Measurements from ENCODE around the gene ERI3.

Gene ERI3

DNA sequence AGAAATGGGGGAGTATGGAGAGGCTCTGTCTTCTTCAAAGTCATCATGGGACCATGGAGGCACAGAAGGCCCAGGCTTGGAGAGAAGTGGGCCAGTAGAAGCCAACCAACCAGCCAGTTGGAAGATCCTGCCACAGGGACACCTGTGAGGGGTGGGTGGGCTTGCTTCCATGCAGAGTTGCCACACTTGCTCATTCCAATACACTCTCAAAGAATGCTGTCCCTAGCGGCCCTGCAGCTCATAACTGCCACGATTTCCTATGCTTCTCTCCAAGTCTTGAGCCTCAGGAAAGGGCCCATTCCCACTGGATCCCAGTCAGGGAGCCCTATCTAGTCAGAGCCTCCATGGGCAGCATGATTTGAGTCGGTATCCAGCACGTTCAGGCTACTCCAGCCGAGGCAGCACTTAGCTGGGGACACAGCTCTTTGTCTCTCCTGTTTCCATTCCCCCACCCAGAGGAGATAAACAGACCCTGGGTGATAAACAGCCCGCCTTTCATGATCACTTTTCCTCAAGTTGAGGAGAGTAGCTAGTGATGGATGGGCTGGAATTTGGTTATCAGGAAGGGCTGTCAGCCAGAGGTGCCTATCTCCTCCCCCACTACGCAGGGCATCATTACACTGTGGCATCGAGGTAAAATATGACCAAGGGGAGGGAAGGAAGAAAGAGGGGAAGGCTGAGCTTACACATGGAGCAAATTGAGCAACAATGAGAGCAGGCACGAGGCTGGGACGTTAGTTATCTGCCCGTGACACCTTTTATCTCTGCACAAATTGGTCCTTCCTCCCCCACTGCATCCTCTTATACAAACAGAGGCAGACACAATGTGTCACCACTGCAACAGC lies 64.6 kb downstream of the ERI3 start:
- TF ChIP-seq, protein P1, sequence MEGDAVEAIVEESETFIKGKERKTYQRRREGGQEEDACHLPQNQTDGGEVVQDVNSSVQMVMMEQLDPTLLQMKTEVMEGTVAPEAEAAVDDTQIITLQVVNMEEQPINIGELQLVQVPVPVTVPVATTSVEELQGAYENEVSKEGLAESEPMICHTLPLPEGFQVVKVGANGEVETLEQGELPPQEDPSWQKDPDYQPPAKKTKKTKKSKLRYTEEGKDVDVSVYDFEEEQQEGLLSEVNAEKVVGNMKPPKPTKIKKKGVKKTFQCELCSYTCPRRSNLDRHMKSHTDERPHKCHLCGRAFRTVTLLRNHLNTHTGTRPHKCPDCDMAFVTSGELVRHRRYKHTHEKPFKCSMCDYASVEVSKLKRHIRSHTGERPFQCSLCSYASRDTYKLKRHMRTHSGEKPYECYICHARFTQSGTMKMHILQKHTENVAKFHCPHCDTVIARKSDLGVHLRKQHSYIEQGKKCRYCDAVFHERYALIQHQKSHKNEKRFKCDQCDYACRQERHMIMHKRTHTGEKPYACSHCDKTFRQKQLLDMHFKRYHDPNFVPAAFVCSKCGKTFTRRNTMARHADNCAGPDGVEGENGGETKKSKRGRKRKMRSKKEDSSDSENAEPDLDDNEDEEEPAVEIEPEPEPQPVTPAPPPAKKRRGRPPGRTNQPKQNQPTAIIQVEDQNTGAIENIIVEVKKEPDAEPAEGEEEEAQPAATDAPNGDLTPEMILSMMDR (IDR thresholded peaks at IDR 0.05), result no peak
- no peaks in the 10 kb centered on the region for H3K9me3 ChIP-seq
- no peak overlapping the region for H3K27ac ChIP-seq
- no peak overlapping the region for H3K4me3 ChIP-seq (ENCODE audit: low read depth in 1 of 2, low read length in 1 of 2)
- H3K27me3 ChIP-seq, result no peaks in the 10 kb centered on the region
- H3K4me1 ChIP-seq (ENCODE audit: control insufficient read depth in 1 of 2, insufficient read depth in 1 of 2, low read depth in 1 of 2, low read length in 1 of 2), result no peaks in the 10 kb centered on the region
- H3K36me3 ChIP-seq, result no peaks in the 10 kb centered on the region

DNA sequence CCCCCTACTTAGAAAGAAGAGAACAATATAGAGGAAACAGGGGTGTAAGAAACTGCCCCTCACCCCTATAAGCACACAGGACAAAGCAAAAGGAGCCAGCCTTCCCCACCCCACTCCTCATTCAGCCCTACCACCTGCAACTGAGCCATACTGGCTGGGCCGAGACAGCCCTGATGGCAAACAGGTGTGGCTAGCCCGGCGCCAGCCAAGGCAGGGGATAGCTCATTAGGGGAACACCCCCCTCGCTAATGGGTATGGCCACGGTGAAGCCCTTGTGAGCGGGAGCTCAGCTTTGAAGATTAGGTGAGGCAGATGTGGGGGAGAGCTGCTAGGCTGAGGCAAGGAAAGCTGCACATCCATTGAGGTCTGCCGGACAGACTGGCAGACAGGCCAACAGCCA lies 65.5 kb downstream of the ERI3 start:
- Histone ChIP-seq H3K9me3 (no peaks in the 10 kb centered on the region), H3K4me3 (ENCODE audit: low read depth in 1 of 2, low read length in 1 of 2) (no peak overlapping the region), H3K27me3 (no peaks in the 10 kb centered on the region), H3K36me3 (no peaks in the 10 kb centered on the region), H3K27ac (no peak overlapping the region), H3K4me1 (ENCODE audit: control insufficient read depth in 1 of 2, insufficient read depth in 1 of 2, low read depth in 1 of 2, low read length in 1 of 2) (no peaks in the 10 kb centered on the region)
- TF ChIP-seq, protein P1 (IDR thresholded peaks at IDR 0.05), result no peak

DNA sequence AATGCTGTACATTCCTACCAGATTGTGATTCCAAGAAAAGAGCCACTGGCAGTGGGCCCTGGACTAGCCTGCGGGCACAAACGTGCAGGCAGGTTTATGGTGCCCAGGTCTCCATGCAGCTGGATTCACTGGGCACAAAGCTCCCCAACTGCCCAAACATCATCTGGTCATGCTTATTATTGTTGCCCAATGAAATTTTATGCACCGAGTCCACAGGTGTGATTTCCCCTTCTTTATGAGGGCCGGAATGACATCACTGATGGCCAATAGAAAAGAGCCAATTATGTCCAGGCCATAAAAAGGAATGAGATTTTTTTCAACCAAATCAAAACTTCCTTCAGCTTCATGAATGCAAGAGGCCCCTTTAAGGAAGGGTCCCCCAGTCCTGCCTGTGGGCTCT lies 66.2 kb downstream of the ERI3 start:
- Histone ChIP-seq H3K36me3 (no peaks in the 10 kb centered on the region), H3K4me3 (ENCODE audit: low read depth in 1 of 2, low read length in 1 of 2) (no peak overlapping the region), H3K27ac (no peak overlapping the region), H3K27me3 (no peaks in the 10 kb centered on the region), H3K9me3 (no peaks in the 10 kb centered on the region), H3K4me1 (ENCODE audit: control insufficient read depth in 1 of 2, insufficient read depth in 1 of 2, low read depth in 1 of 2, low read length in 1 of 2) (no peaks in the 10 kb centered on the region)
- TF ChIP-seq, protein P1 (IDR thresholded peaks at IDR 0.05), result no peak

DNA sequence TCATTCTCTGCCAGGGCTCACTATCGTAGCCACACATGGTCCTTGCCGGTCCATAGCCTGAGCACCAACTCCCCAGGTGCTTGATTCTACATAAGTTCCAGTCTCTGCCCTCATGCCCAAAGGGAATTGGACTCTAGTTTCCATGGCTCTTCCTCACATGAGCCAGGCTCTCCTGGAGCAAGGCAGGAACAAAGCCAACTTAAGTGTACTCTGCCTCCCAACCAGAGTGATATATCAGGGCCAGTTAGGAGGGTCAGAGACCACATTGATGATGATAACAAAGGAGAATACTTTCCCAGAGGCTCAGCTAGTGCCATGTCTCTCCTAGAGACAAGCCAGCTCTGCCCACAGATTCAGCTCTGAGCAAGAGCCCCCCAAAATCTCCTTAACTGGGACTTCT lies 70.9 kb downstream of the ERI3 start:
- H3K4me1 ChIP-seq (ENCODE audit: control insufficient read depth in 1 of 2, insufficient read depth in 1 of 2, low read depth in 1 of 2, low read length in 1 of 2), result peaks cover 14 to 26% of the 10 kb centered on the region in 2 experiments
- no peak overlapping the region for H3K4me3 ChIP-seq (ENCODE audit: low read depth in 1 of 2, low read length in 1 of 2)
- no peak overlapping the region for H3K27ac ChIP-seq
- no peaks in the 10 kb centered on the region for H3K9me3 ChIP-seq
- TF ChIP-seq, protein P1 (IDR thresholded peaks at IDR 0.05), result no peak
- no peaks in the 10 kb centered on the region for H3K27me3 ChIP-seq
- H3K36me3 ChIP-seq, result no peaks in the 10 kb centered on the region

DNA sequence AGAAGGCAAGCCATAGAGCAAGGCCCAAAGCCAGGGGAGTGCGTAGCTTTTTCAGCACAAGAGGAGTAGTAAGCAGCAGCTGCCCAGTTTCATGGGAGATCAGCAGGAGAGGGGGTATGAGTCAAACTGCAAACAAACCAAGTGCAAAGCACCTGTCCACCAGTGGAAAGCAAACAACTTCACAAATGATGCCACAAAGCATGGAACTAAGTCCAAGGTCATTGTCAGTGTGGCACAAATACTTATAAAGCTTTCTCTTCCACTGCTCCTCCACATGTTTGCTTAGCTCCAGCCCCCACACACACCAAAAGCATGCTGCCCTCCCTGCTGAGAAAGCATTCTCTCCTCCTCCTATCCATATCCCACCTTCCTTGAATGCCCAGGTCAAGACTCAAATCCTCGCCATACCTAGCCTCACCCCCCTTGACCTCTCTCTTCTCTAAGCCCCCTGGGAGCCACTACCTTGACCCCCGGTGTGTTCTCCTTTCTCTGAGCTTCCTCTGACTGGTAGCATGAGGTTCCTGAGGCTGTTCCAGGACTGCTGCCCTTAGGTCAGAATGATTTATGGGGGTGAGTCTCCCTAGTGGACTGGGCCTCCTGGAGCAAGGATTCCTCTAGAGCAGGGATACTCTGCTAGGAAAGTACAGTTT lies 71.4 kb downstream of the ERI3 start:
- Histone ChIP-seq H3K9me3 (no peaks in the 10 kb centered on the region), H3K27ac (no peak overlapping the region), H3K36me3 (no peaks in the 10 kb centered on the region), H3K4me3 (ENCODE audit: low read depth in 1 of 2, low read length in 1 of 2) (no peak overlapping the region), H3K4me1 (ENCODE audit: control insufficient read depth in 1 of 2, insufficient read depth in 1 of 2, low read depth in 1 of 2, low read length in 1 of 2) (peaks cover 14 to 26% of the 10 kb centered on the region in 2 experiments), H3K27me3 (no peaks in the 10 kb centered on the region)
- TF ChIP-seq, protein P1 (IDR thresholded peaks at IDR 0.05), result no peak
